ENCODE data around the gene PREP.

- TF ChIP-seq EZH2 (IDR thresholded peaks at IDR 0.05; ENCODE audit: low read depth) (no peak), CTCF (conservative IDR thresholded peaks at IDR 0.05) (no peak)
Measured at GRCh38 chr6:105321207-105321606, 81.7 kb downstream of the PREP start.

Data from PC-9 (cell line).